Sigmoid colon (tissue), 4 donors: ENCODE data around the gene TOR1A.

ENCODE experiments used
- CTCF ChIP-seq, 4 experiments: fragments of 450-650 bp in 3 of 4; fragments of 200-600 bp in 1 of 4; IDR thresholded peaks; one replicate each; pipeline ENCODE4 v1.5.1; 2016 to 2019; ENCODE audit warnings: antibody characterized with exemption in 4 of 4, mild to moderate bottlenecking in 3 of 4, moderate library complexity in 2 of 4
- EP300 ChIP-seq, 4 donors: sonication (generic); formaldehyde crosslinking; IDR thresholded peaks; one replicate each; pipeline ENCODE4 v1.6.1; 2017; ENCODE audit warnings: antibody characterized with exemption in 4 of 4
- POLR2A ChIP-seq, 2 donors: fragments of 450-650 bp; IDR thresholded peaks; one replicate each; pipeline ENCODE4 v1.6.1; 2016; ENCODE audit warnings: antibody characterized with exemption in 2 of 2, mild to moderate bottlenecking in 2 of 2, moderate library complexity in 2 of 2

- TF ChIP-seq CTCF (IDR thresholded peaks at IDR 0.05): no peak
- no peak for TF ChIP-seq EP300 (IDR thresholded peaks at IDR 0.05)
- TF ChIP-seq POLR2A (IDR thresholded peaks at IDR 0.05): no peak
Observed at GRCh38 chr9:129811967-129812363, 12.0 kb downstream of the TOR1A start.
